Endothelial cell of umbilical vein (primary cell): ENCODE data around the gene HIGD1A.

ENCODE experiments used
- CTCF ChIP-seq, 2 donors: IDR thresholded peaks; 1 replicate in 1 of 2; 2 replicates in 1 of 2; pipeline ENCODE4 v1.5.1; 2011; ENCODE audit warnings: low read length in 2 of 2, mild to moderate bottlenecking in 2 of 2, moderate library complexity in 2 of 2, control low read depth in 1 of 2, inconsistent platforms in 1 of 2, low read depth in 1 of 2; ENCODE audit not compliant: insufficient read depth in 1 of 2; ENCODE audit errors: extremely low read depth in 1 of 2
- EZH2 ChIP-seq: IDR thresholded peaks from 2 replicates; pipeline ENCODE4 v1.6.1; 2012; ENCODE audit warnings: borderline replicate concordance, low read depth, mild to moderate bottlenecking, moderate library complexity, low read length, inconsistent platforms; ENCODE audit not compliant: severe bottlenecking
- JUN ChIP-seq: IDR thresholded peaks from 2 replicates; pipeline ENCODE4 v1.6.1; 2011; ENCODE audit warnings: borderline replicate concordance, low read depth; ENCODE audit not compliant: insufficient read length, insufficient read depth
- MYC ChIP-seq: IDR thresholded peaks from one replicate; pipeline ENCODE4 v1.6.1; 2011; ENCODE audit warnings: mild to moderate bottlenecking, low read depth, low read length
- POLR2A ChIP-seq: IDR thresholded peaks from 2 replicates; pipeline ENCODE4 v1.6.1; 2012; ENCODE audit warnings: low read depth, mild to moderate bottlenecking, control low read depth, low read length
- POLR2AphosphoS5 ChIP-seq: IDR thresholded peaks from 2 replicates; pipeline ENCODE4 v1.6.1; 2012; ENCODE audit warnings: low read depth, mild to moderate bottlenecking, control low read depth, low read length, moderate library complexity; ENCODE audit not compliant: insufficient read depth
- TF ChIP-seq, protein P1 (sequence below): IDR thresholded peaks from 2 replicates; pipeline ENCODE4 v1.6.1; 2011; ENCODE audit not compliant: insufficient read depth, insufficient read length

DNA sequence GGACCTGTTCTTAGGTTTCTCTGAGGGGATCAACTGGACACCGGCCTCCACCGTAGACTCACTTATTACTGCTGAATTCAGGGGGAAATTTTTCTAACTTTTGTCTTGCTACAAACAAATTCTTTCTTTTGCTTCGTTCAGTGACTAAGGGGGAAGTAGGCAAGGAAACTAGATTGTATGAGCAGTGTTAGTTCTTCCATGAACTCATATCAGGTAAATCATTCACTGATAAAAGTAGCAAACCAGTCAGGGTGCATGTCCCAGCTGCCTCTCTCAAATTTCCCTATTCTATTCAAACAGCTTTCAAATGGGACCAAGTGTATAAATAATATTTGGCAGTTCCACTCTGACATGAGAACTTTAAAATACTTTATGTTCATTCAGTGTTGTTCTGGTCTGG, 23.9 kb downstream of the HIGD1A start:
- TF ChIP-seq CTCF (IDR thresholded peaks at IDR 0.05; ENCODE audit: extremely low read depth in 1 of 2, insufficient read depth in 1 of 2, low read depth in 1 of 2, low read length in 2 of 2): no peak
- no peak for TF ChIP-seq POLR2AphosphoS5
- TF ChIP-seq EZH2: no peak
- no peak for TF ChIP-seq POLR2A
- no peak for TF ChIP-seq MYC
- TF ChIP-seq, protein P1, sequence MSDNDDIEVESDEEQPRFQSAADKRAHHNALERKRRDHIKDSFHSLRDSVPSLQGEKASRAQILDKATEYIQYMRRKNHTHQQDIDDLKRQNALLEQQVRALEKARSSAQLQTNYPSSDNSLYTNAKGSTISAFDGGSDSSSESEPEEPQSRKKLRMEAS: no peak
- no peak for TF ChIP-seq JUN
